GM23338 (cell line): ENCODE data around the gene EVA1B.

Source experiments
- CREB1 ChIP-seq: fragments of 250-450 bp; sonication (Bioruptor Pico); IDR thresholded peaks from 2 replicates; pipeline ENCODE4 v1.5.0; 2020; ENCODE audit warnings: low read depth, mild to moderate bottlenecking, moderate library complexity
- CTCF ChIP-seq, 2 experiments: fragments of 200-600 bp in 1 of 2; sonication (generic) in 1 of 2; conservative IDR thresholded peaks; 2 replicates each; pipeline versions ENCODE4 v1.5.1 to v1.6.1; 2016 to 2017; ENCODE audit warnings: antibody characterized with exemption in 2 of 2, low read depth in 2 of 2, mild to moderate bottlenecking in 2 of 2, moderate library complexity in 1 of 2
- EZH2 ChIP-seq: fragments of 200-600 bp; sonication (generic); IDR thresholded peaks from one replicate; pipeline ENCODE4 v1.8.0; 2017; ENCODE audit warnings: antibody characterized with exemption, mild to moderate bottlenecking, low read depth; ENCODE audit not compliant: unreplicated experiment
- EZH2phosphoT487 ChIP-seq: fragments of 200-600 bp; sonication (generic); IDR thresholded peaks from one replicate; pipeline ENCODE4 v1.8.1; 2018; ENCODE audit warnings: antibody characterized with exemption; ENCODE audit not compliant: unreplicated experiment
- POLR2AphosphoS5 ChIP-seq: IDR thresholded peaks from 2 replicates; pipeline ENCODE4 v1.6.1; 2016; ENCODE audit warnings: antibody characterized with exemption, low read depth
- REST ChIP-seq: IDR thresholded peaks from one replicate; pipeline ENCODE4 v1.6.1; 2018; ENCODE audit warnings: antibody characterized with exemption; ENCODE audit not compliant: unreplicated experiment
- STAT1 ChIP-seq: IDR thresholded peaks from one replicate; pipeline ENCODE4 v1.6.1; 2016; ENCODE audit warnings: antibody characterized with exemption; ENCODE audit not compliant: unreplicated experiment
- ZNF114 ChIP-seq: fragments of 250-450 bp; sonication (Bioruptor Pico); IDR thresholded peaks from 2 replicates; pipeline ENCODE4 v1.5.0; 2020; ENCODE audit warnings: mild to moderate bottlenecking, moderate library complexity

GRCh38 chr1:36339615-36340014 is 16.2 kb upstream of the EVA1B start:
- TF ChIP-seq CTCF (conservative IDR thresholded peaks at IDR 0.05; ENCODE audit: low read depth in 2 of 2) = no peak
- TF ChIP-seq POLR2AphosphoS5 = no peak
- TF ChIP-seq CREB1 (CRISPR knock-in tag) = no peak
- no peak for TF ChIP-seq REST
- no peak for TF ChIP-seq EZH2
- TF ChIP-seq STAT1 = no peak
- no peak for TF ChIP-seq ZNF114 (CRISPR knock-in tag)
- TF ChIP-seq EZH2phosphoT487 = no peak
